HEK293 (cell line): ENCODE results near the gene PHYH.

Experiments
- CTCF ChIA-PET: fragments of 350-600 bp; formaldehyde crosslinking; extraction: SDS; loops from one replicate; lab custom pipeline; 2021; ENCODE audit warnings: antibody characterized with exemption; lab: Yijun Ruan, JAX
- POLR2A ChIA-PET: fragments of 300-600 bp; formaldehyde crosslinking; extraction: SDS; loops from one replicate; lab custom pipeline; 2020; ENCODE audit warnings: antibody characterized with exemption, inconsistent platforms; lab: Yijun Ruan, JAX
- H3K27ac ChIP-seq: fragments of 200-500 bp; sonication (Bioruptor generic); 2 replicates; pipeline ENCODE4 v1.5.1; 2014; ENCODE audit warnings: low read depth, low read length, control low read depth, inconsistent platforms; ENCODE audit errors: extremely low read depth
- H3K36me3 ChIP-seq, 2 experiments: fragments of 200-500 bp in 1 of 2; sonication (Bioruptor generic) in 1 of 2; 1 replicate in 1 of 2; 2 replicates in 1 of 2; pipeline ENCODE4 v1.5.1; 2014 to 2017; ENCODE audit warnings: inconsistent platforms in 2 of 2, low read length in 2 of 2; ENCODE audit not compliant: control insufficient read depth in 2 of 2, insufficient read depth in 1 of 2
- H3K4me1 ChIP-seq: fragments of 200-500 bp; sonication (Bioruptor generic); 2 replicates; pipeline ENCODE4 v1.5.1; 2014; ENCODE audit warnings: mild to moderate bottlenecking, low read length, inconsistent platforms; ENCODE audit not compliant: control insufficient read depth, insufficient read depth
- H3K4me3 ChIP-seq: 2 replicates; pipeline ENCODE4 v1.5.1; 2011; ENCODE audit warnings: low read depth, mild to moderate bottlenecking, control low read depth, low read length, moderate library complexity
- H3K9me3 ChIP-seq: fragments of 200-500 bp; sonication (Bioruptor generic); 2 replicates; pipeline ENCODE4 v1.5.1; 2014; ENCODE audit warnings: low read depth, low read length, inconsistent platforms; ENCODE audit not compliant: control insufficient read depth, insufficient read depth
- FEZF1 ChIP-seq: fragments of 450-650 bp; formaldehyde crosslinking; IDR thresholded peaks from 2 replicates; pipeline ENCODE4 v1.5.1; 2016; ENCODE audit warnings: missing biosample characterization, missing genetic modification characterization
- MZF1 ChIP-seq: fragments of 450-650 bp; formaldehyde crosslinking; IDR thresholded peaks from 2 replicates; pipeline ENCODE4 v1.5.1; 2017; ENCODE audit warnings: missing biosample characterization, missing genetic modification characterization, borderline replicate concordance
- PRDM1 ChIP-seq: fragments of 450-650 bp; formaldehyde crosslinking; IDR thresholded peaks from 2 replicates; pipeline ENCODE4; 2016; ENCODE audit warnings: missing biosample characterization, missing genetic modification characterization
- PRDM10 ChIP-seq: fragments of 450-650 bp; formaldehyde crosslinking; IDR thresholded peaks from 2 replicates; pipeline ENCODE4 v1.5.1; 2016; ENCODE audit warnings: missing biosample characterization, missing genetic modification characterization
- PRDM6 ChIP-seq: fragments of 450-650 bp; formaldehyde crosslinking; IDR thresholded peaks from 2 replicates; pipeline ENCODE4 v1.5.1; 2017; ENCODE audit warnings: missing biosample characterization, missing genetic modification characterization
- RBAK ChIP-seq: fragments of 450-650 bp; formaldehyde crosslinking; IDR thresholded peaks from 2 replicates; pipeline ENCODE4 v1.5.1; 2016; ENCODE audit warnings: missing biosample characterization, missing genetic modification characterization
- REST ChIP-seq: fragments of 450-650 bp; formaldehyde crosslinking; IDR thresholded peaks from 2 replicates; pipeline ENCODE4 v1.5.1; 2016; ENCODE audit warnings: missing biosample characterization, missing genetic modification characterization
- ZBTB8A ChIP-seq: fragments of 450-650 bp; formaldehyde crosslinking; IDR thresholded peaks from 2 replicates; pipeline ENCODE4 v1.5.1; 2016; ENCODE audit warnings: missing biosample characterization, missing genetic modification characterization
- ZEB2 ChIP-seq: fragments of 450-650 bp; formaldehyde crosslinking; IDR thresholded peaks from 2 replicates; pipeline ENCODE4 v1.5.1; 2016; ENCODE audit warnings: missing biosample characterization, missing genetic modification characterization
- ZIC2 ChIP-seq: fragments of 450-650 bp; formaldehyde crosslinking; IDR thresholded peaks from 2 replicates; pipeline ENCODE4 v1.5.1; 2016; ENCODE audit warnings: missing biosample characterization, missing genetic modification characterization
- ZNF335 ChIP-seq: fragments of 450-650 bp; formaldehyde crosslinking; conservative IDR thresholded peaks from 2 replicates; pipeline ENCODE4 v1.5.1; 2016; ENCODE audit warnings: missing biosample characterization, missing genetic modification characterization
- ZNF362 ChIP-seq: fragments of 450-650 bp; formaldehyde crosslinking; IDR thresholded peaks from 2 replicates; pipeline ENCODE4 v1.5.1; 2016; ENCODE audit warnings: missing biosample characterization, missing genetic modification characterization
- ZNF530 ChIP-seq: fragments of 450-650 bp; formaldehyde crosslinking; IDR thresholded peaks from 2 replicates; pipeline ENCODE4 v1.5.1; 2016; ENCODE audit warnings: low read depth, missing biosample characterization, missing genetic modification characterization
- ZNF692 ChIP-seq: fragments of 450-650 bp; formaldehyde crosslinking; IDR thresholded peaks from 2 replicates; pipeline ENCODE4 v1.5.1; 2016; ENCODE audit warnings: missing biosample characterization, missing genetic modification characterization
- ZNF830 ChIP-seq: fragments of 450-650 bp; IDR thresholded peaks from 2 replicates; pipeline ENCODE4 v1.5.0; 2018; ENCODE audit warnings: missing biosample characterization, missing genetic modification characterization, low read depth, mild to moderate bottlenecking, moderate library complexity
- ZNF837 ChIP-seq: fragments of 450-650 bp; formaldehyde crosslinking; IDR thresholded peaks from 2 replicates; pipeline ENCODE4 v1.5.1; 2016; ENCODE audit warnings: missing biosample characterization, missing genetic modification characterization

Gene PHYH

GRCh38 chr10:13346283-13347042 lies 46.6 kb upstream of the PHYH start:
- POLR2A ChIA-PET = no interaction called here
- peak overlapping the region; percentile 66 for H3K4me3 ChIP-seq
- H3K36me3 ChIP-seq = peaks cover 10 to 25% of the 10 kb centered on the region in 2 experiments
- H3K9me3 ChIP-seq = no peaks in the 10 kb centered on the region
- H3K4me1 ChIP-seq = no peaks in the 10 kb centered on the region; the same call in 1 of the 2 replicates
- H3K27ac ChIP-seq = peak overlapping the region; percentile 98; the same call in 1 of the 2 replicates
- CTCF ChIA-PET = no interaction called here
- TF ChIP-seq ZEB2 (tag by site-specific recombination) (peak; percentile 16; the same call in 1 of the 2 replicates), MZF1 (tag by site-specific recombination) (peak; percentile 66; the same call in 1 of the 2 replicates), ZNF362 (tag by site-specific recombination) (peak; percentile 62; the same call in 1 of the 2 replicates), PRDM6 (peak; percentile 71), PRDM1 (tag by site-specific recombination) (peak; percentile 85), FEZF1 (peak; percentile 32; the same call in 1 of the 2 replicates), ZNF692 (tag by site-specific recombination) (0 out of 2 replicates have a peak, but pooled peaks have one; percentile 36), ZBTB8A (tag by site-specific recombination) (no peak; the same call in 1 of the 2 replicates), ZNF530 (tag by site-specific recombination) (no peak), ZNF335 (tag by site-specific recombination) (peak; percentile 63)
- TF ChIP-seq, all 188 proteins: peak for 8

GRCh38 chr10:13340626-13341376 lies 40.9 kb upstream of the PHYH start:
- TF ChIP-seq PRDM10 (tag by site-specific recombination) = 0 out of 2 replicates have a peak, but pooled peaks have one; percentile 0
- TF ChIP-seq ZIC2 = no peak
- no peak for TF ChIP-seq ZNF837 (tag by site-specific recombination)
- no peak for TF ChIP-seq RBAK (tag by site-specific recombination)
- TF ChIP-seq ZNF830 (tag by site-specific recombination) = no peak
- TF ChIP-seq REST = peak; percentile 72
- Histone ChIP-seq H3K4me1 (peaks cover 3% of the 10 kb centered on the region), H3K36me3 (peaks cover 15 to 58% of the 10 kb centered on the region in 2 experiments), H3K27ac (no peak overlapping the region), H3K4me3 (no peak overlapping the region), H3K9me3 (no peaks in the 10 kb centered on the region)
- ChIA-PET POLR2A (no interaction called here), CTCF (interaction anchor here (1.0 to 1.6 kb wide), 2 partner anchors 39 to 99 kb away, joined by 4 read pairs; no protein-coding TSS in a partner anchor)
